ENCODE data around the gene FIGLA. TPM values are rescaled to one million over a fixed set of nuclear protein-coding genes. Genes with fewer than 3 reads are reported as not detected.

The FIGLA gene
- total RNA-seq, 1 experiment from 2014 or later: not detected

DNA sequence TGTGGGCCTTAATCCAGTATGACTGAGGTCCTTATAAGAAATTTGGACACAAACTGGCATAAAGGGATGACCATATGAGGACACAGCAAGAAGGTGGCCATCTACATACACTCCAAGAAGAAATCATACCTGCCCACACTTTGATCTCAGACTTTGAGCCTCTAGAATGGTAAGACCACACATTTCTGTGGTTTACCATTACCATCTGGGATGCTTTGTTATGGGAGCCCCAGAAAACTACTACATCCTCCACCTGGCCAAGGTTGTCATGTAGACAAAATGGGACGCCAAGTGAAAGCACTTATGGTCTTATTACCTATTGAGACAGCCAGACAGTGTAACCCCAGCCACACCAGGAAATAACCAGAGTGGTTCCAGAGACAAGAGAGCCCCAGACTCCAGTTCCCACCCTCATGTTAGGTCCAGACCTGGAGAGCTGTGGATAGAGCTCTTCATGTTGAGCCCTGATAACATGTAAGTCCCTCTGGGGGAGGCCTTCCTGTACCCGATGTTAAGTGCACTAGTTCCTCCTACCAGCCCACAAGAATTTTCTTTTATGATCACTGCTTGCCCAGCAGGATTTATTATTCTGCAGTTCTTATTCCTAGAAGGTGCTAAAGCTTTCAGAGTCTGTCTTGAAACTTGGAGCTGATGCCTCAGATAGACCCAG, 17.8 kb downstream of the FIGLA start:
- Histone ChIP-seq H3K4me3 (replicated peaks in 1 of 2; ENCODE audit: low read depth in 1 of 2, low read length in 2 of 2) (no peak overlapping the region), H3K27me3 (ENCODE audit: insufficient read depth, low read length) (no peaks in the 10 kb centered on the region), H3K4me1 (ENCODE audit: control insufficient read depth in 1 of 2, insufficient read depth in 2 of 2, low read length in 2 of 2) (peaks cover 0 to 12% of the 10 kb centered on the region in 2 experiments; a peak in 3 of 4 replicates), H2AFZ (ENCODE audit: low read depth, low read length, poor library complexity, severe bottlenecking) (no peak overlapping the region), H3K9me2 (ENCODE audit: insufficient read depth) (no peaks in the 10 kb centered on the region), H3K79me2 (ENCODE audit: insufficient read depth, low read length) (no peaks in the 10 kb centered on the region), H4K20me1 (ENCODE audit: insufficient read depth) (no peaks in the 10 kb centered on the region), H3K27ac (ENCODE audit: low read depth, low read length) (no peak overlapping the region), H3K4me2 (ENCODE audit: low read length) (no peak overlapping the region), H3K9ac (ENCODE audit: low read length) (no peak overlapping the region), H3K36me3 (ENCODE audit: control insufficient read depth in 1 of 2, insufficient read depth in 2 of 2, low read length in 2 of 2) (no peaks in the 10 kb centered on the region), H3K9me3 (ENCODE audit: control insufficient read depth in 1 of 2, insufficient read depth in 1 of 2, low read depth in 1 of 2, low read length in 2 of 2) (no peaks in the 10 kb centered on the region)
- ATAC-seq (no peak), DNase-seq (ENCODE audit: low read depth, low spot score) (no peak)
- TF ChIP-seq POLR2AphosphoS5 (IDR thresholded peaks at IDR 0.05; ENCODE audit: low read depth, low read length) (no peak), FOSL1 (IDR thresholded peaks at IDR 0.05; ENCODE audit: low read depth) (no peak), ZFX (IDR thresholded peaks at IDR 0.05) (no peak), POLR2A (IDR thresholded peaks at IDR 0.05; ENCODE audit: borderline replicate concordance, extremely low read depth, insufficient read depth, insufficient read length) (no peak), JUND (IDR thresholded peaks at IDR 0.05) (no peak), TCF7L2 (IDR thresholded peaks at IDR 0.05; ENCODE audit: borderline replicate concordance, extremely low read depth, insufficient read depth, insufficient read length) (no peak), CEBPB (IDR thresholded peaks at IDR 0.05; ENCODE audit: low read depth) (no peak), SRF (IDR thresholded peaks at IDR 0.05; ENCODE audit: low read depth) (no peak), ZNF274 (IDR thresholded peaks at IDR 0.05; ENCODE audit: low read depth, low read length) (no peak), RAD21 (IDR thresholded peaks at IDR 0.05; ENCODE audit: low read depth) (no peak), SIN3A (IDR thresholded peaks at IDR 0.05; ENCODE audit: low read depth) (no peak), SP1 (IDR thresholded peaks at IDR 0.05; ENCODE audit: low read depth) (no peak), YY1 (IDR thresholded peaks at IDR 0.05; ENCODE audit: extremely low read depth, insufficient replicate concordance, low read depth, low read length) (no peak), EZH2phosphoT487 (IDR thresholded peaks at IDR 0.05; ENCODE audit: borderline replicate concordance) (no peak), EZH2 (IDR thresholded peaks at IDR 0.05) (no peak), EGR1 (IDR thresholded peaks at IDR 0.05; ENCODE audit: low read depth) (no peak)
- TF ChIP-seq, protein P1, sequence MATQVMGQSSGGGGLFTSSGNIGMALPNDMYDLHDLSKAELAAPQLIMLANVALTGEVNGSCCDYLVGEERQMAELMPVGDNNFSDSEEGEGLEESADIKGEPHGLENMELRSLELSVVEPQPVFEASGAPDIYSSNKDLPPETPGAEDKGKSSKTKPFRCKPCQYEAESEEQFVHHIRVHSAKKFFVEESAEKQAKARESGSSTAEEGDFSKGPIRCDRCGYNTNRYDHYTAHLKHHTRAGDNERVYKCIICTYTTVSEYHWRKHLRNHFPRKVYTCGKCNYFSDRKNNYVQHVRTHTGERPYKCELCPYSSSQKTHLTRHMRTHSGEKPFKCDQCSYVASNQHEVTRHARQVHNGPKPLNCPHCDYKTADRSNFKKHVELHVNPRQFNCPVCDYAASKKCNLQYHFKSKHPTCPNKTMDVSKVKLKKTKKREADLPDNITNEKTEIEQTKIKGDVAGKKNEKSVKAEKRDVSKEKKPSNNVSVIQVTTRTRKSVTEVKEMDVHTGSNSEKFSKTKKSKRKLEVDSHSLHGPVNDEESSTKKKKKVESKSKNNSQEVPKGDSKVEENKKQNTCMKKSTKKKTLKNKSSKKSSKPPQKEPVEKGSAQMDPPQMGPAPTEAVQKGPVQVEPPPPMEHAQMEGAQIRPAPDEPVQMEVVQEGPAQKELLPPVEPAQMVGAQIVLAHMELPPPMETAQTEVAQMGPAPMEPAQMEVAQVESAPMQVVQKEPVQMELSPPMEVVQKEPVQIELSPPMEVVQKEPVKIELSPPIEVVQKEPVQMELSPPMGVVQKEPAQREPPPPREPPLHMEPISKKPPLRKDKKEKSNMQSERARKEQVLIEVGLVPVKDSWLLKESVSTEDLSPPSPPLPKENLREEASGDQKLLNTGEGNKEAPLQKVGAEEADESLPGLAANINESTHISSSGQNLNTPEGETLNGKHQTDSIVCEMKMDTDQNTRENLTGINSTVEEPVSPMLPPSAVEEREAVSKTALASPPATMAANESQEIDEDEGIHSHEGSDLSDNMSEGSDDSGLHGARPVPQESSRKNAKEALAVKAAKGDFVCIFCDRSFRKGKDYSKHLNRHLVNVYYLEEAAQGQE (IDR thresholded peaks at IDR 0.05; ENCODE audit: low read depth): no peak
- TF ChIP-seq, protein P2, sequence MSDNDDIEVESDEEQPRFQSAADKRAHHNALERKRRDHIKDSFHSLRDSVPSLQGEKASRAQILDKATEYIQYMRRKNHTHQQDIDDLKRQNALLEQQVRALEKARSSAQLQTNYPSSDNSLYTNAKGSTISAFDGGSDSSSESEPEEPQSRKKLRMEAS (IDR thresholded peaks at IDR 0.05): no peak
- TF ChIP-seq, protein P3, sequence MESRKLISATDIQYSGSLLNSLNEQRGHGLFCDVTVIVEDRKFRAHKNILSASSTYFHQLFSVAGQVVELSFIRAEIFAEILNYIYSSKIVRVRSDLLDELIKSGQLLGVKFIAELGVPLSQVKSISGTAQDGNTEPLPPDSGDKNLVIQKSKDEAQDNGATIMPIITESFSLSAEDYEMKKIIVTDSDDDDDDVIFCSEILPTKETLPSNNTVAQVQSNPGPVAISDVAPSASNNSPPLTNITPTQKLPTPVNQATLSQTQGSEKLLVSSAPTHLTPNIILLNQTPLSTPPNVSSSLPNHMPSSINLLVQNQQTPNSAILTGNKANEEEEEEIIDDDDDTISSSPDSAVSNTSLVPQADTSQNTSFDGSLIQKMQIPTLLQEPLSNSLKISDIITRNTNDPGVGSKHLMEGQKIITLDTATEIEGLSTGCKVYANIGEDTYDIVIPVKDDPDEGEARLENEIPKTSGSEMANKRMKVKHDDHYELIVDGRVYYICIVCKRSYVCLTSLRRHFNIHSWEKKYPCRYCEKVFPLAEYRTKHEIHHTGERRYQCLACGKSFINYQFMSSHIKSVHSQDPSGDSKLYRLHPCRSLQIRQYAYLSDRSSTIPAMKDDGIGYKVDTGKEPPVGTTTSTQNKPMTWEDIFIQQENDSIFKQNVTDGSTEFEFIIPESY (IDR thresholded peaks at IDR 0.05; ENCODE audit: extremely low read depth, insufficient replicate concordance, low read length): no peak
- TF ChIP-seq, protein P4, sequence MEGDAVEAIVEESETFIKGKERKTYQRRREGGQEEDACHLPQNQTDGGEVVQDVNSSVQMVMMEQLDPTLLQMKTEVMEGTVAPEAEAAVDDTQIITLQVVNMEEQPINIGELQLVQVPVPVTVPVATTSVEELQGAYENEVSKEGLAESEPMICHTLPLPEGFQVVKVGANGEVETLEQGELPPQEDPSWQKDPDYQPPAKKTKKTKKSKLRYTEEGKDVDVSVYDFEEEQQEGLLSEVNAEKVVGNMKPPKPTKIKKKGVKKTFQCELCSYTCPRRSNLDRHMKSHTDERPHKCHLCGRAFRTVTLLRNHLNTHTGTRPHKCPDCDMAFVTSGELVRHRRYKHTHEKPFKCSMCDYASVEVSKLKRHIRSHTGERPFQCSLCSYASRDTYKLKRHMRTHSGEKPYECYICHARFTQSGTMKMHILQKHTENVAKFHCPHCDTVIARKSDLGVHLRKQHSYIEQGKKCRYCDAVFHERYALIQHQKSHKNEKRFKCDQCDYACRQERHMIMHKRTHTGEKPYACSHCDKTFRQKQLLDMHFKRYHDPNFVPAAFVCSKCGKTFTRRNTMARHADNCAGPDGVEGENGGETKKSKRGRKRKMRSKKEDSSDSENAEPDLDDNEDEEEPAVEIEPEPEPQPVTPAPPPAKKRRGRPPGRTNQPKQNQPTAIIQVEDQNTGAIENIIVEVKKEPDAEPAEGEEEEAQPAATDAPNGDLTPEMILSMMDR (IDR thresholded peaks at IDR 0.05 in 2 of 3, conservative IDR thresholded peaks at IDR 0.05 in 1 of 3; ENCODE audit: borderline replicate concordance in 1 of 3, insufficient read depth in 1 of 3, low read depth in 2 of 3, low read length in 2 of 3): no peak
- ChIA-PET RAD21 (ENCODE audit: low non-redundant PET in 1 of 2, low total read pairs in 2 of 2, uncharacterized antibody in 2 of 2, unreplicated experiment in 2 of 2) (no interaction called here), POLR2A (no interaction called here), CTCF (no interaction called here)
- no TSS peak for BruUV-seq (replicated peaks)
- intact Hi-C loops (cut with micrococcal nuclease): no loop called here
